NOMO-1 treated with DMSO at 0.1 percent for 48 hours (cell line): Measurements from ENCODE around the gene IRX2.

Experiments
- DNase-seq: peaks from one replicate; lab custom pipeline; 2025; ENCODE audit not compliant: unreplicated experiment; lab: John Stamatoyannopoulos, UW

IRX2 gene

GRCh38 chr5:2741956-2742355 lies 9.5 kb downstream of the IRX2 start:
- no peak for DNase-seq

DNA sequence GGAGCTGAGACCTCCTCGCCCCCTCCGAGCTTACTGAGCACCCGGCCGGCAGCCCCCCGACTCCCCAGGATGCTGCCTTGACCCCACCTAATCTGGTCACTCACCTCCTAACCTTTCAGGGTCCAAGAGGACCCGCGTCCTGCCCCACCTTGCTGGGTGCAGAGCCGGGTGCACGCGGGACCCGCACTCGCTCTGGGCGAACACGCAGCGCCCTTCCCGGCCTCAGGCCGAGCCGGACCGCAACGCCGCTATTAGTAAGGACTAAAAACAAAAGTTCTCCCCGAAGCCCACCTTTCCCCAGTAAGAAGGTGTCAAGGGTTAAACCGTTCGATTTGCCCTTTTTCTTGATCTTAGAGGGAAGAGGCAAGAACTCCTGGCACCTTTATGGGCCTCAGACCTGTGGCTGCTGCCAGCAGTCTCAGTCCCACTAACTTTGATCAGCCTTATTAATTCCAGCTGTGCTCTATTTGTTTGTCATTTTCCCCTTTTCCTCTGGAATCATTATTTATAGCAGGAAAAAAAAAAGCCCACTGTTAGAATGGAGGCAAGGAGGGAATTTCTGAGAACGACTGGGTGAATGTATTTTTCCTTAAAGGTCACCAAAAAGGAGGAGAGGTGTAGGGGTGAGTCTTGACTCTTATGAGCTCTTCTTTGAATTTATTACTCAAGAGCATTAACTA lies 10.5 kb downstream of the IRX2 start:
- no peak for DNase-seq

DNA sequence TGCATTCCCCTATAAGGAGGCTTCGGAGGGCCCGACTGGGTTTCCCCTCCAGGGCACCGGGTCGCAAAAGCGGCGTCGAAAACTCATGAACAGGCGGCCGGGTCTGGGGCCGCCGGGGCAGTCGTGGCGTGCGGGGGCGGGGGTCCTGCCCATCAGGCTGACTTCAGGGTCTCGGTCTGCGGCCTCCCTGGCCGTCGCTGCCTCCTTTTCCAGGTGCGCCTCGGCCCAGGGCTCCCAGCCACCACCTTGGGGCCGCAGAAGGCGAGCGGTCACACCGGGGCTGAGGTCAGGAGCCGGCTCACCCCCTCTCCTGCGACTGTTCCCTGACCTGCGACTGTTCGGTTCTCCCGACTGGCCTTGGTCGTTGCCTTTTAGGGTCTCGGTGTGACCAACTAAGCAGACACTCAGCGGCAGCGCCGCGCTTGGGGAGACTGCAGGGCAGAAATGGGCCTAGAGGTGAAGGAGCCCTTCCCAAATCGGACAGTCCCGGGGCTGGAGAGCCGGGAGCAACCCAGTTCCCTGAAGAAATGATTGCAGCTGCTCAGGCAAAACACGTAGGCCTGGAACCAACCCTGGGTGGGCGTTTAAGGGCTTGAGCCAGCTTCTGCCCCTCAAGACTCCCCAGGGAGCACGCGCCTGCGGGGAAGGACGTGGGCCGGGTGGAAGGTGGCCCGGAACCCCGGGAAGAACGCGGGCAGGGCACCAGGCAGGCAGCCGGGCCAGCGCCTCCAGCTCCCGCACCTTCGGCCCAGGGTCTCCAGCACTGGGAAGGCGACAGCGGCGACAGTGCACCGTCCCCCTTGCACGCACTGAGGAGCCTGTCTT lies 11.2 kb downstream of the IRX2 start:
- no peak for DNase-seq

DNA sequence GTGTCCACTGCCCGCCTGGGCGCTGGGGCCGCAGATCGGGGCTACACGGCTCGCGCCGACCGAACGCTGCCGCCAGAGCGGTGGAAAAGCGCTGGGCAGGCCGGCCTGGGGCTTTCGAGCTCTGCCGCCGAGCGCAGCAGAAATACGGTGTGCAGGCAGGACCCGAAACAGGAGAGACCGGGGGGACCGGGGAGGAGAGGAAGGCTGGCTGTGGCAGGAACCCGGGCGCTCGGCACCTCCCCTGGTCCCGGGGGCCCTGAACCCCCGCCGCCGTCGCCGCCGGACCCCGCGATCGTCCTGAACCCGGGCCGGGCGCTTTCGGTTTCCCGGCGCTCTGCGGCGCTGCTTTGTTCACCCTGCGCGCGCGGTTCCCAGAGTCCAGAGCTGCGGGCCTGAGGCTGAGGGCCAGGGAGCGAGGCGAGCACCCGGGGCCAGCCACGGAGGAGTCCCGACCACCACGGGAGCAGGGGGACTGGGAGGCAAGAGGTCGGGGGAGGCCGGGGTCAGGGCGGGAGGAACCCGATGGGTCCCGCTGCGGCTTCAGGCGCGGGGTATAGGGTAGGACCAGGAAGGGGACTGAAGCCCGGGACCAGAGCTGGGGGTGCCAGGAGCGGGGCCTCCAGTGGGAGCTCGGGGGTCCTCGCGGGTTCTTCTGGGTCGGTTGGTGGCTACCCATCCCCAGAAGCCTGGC lies 12.0 kb downstream of the IRX2 start:
- DNase-seq: no peak

- DNase-seq: no peak
Observed at GRCh38 chr5:2738700-2739359, 12.6 kb downstream of the IRX2 start.

- no peak for DNase-seq
Observed at GRCh38 chr5:2738156-2738699, 13.2 kb downstream of the IRX2 start.

DNA sequence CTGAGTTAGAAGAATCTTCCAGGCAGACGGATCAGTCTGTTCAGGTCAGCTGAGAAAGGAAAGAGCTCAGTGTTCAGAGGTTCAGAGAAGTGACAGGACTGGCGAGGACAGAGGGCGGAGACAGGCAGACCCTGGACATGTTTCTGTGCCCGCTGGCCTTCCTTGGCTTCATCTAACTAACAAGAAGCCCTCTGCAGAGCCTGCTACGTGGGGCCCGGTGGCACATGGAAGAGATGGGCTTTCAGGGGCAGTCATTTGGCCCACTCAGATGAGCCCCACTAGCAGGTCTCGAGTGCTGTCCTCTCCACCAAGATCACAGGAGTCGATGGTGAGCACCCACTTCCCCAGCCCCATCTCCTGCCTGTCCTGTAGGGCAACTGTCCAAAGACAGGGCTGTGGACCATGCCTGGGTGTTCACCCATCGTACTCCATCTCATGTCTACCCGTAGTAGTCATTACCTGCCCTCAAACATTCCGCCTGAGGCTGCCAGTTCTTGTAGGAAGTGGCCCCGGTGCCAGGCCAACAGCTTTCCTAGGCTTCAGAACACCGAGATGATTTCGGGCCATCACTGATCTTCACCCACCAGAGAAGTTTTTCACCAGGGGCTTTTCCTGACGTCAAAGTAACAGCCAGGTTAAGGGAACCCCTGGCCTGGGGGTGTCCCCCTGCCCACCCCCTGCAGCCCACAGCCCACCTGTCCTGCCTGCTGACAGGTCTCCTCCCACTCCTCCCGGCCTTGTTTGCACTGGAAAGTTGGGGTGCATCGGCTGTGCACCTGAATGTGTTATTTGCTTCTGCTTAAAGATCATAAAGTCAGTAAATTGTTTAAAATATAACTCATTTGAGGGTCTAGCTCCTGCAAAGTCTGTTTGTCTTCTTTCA lies 14.0 kb downstream of the IRX2 start:
- no peak for DNase-seq

DNA sequence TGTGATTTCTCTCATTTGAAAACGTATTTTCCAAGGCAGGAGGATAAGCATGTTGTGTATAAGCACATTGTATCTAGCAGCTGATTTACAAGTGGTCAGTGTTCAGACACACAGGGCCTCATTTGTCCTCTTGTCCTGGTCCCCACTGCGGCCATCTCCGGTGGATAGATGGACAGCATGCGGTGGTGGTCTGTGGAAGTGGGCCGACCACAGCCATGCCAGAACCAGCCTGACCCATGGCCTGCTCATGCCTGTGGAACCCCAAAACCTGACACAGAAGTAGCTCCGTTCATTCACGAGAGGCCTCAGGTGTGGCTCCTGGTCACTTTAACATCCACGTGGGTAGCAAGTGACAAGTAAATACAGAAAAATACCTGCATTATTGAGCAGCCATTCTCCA lies 14.6 kb downstream of the IRX2 start:
- no peak for DNase-seq

GRCh38 chr5:2735996-2736395 lies 15.5 kb downstream of the IRX2 start:
- no peak for DNase-seq

- no peak for DNase-seq
Observed at GRCh38 chr5:2732850-2733249, 18.6 kb downstream of the IRX2 start.

DNA sequence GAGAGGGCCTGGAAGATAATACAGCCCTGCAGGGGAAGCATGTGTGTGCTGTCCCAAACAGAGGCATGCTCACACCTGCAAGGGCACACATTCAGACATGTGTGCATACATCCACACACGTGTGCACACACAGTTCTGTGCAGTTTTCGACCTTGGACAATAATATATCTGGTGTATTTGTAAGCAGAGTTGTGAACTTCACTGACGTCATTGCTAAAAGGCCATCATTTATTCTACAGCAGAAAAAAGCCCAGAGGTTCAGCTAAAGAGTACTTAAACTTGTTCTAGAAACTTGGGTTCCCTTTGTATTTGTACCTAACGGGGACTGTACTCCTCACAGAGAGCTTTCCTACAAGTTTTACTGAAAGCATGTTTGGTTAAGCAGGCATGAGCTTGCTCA lies 19.5 kb downstream of the IRX2 start:
- no peak for DNase-seq

GRCh38 chr5:2729189-2729588 lies 22.3 kb downstream of the IRX2 start:
- no peak for DNase-seq

DNA sequence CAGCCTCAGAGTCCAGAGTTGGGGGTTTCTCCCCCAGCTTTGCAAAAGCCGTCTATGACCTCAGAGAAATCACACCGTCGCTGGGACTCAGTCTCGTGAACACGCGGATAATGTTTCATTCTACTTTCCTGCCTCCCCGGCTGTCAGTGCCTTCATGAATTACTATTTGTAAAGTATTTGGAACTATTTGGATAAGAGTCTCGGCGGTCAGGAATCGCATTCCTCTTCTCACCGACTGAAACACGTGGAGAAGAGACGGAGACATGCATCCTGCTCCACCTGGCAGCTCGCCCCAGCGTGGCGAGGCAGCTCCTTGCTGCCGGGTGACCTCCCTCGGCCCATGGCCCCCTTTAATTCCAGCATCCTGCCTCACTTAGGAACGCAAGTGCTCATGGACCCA lies 23.9 kb downstream of the IRX2 start:
- DNase-seq: no peak

- no peak for DNase-seq
Observed at GRCh38 chr5:2725980-2726765, 25.3 kb downstream of the IRX2 start.

- DNase-seq: no peak
Observed at GRCh38 chr5:2724831-2725230, 26.6 kb downstream of the IRX2 start.

DNA sequence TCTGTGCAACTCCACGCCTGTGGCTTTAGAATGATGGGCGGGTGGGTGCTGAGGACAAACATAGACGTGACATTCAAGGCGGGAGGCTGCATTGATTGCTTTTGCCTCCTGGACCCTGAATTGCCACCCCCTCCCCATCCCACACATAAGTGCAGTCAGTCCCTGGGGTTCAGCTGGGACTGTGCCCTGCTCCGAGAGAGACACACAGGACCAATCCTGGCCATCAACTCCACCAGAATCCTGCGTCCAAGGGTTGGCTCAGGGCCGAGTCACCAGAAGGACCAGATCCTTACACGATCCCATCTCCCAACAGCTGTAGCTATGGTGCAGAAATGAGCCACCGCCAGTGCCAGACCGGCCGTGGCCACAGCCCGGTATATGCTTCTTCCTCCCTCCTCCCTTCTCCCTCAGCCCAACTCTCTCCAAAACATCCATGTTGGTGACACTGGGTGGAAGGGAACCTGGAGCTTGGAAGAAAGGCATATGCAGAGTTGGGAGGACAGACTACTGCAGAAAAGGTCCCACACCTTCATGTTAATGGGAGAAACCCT lies 27.4 kb downstream of the IRX2 start:
- DNase-seq: no peak

- no peak for DNase-seq
Observed at GRCh38 chr5:2722901-2723300, 28.6 kb downstream of the IRX2 start.

DNA sequence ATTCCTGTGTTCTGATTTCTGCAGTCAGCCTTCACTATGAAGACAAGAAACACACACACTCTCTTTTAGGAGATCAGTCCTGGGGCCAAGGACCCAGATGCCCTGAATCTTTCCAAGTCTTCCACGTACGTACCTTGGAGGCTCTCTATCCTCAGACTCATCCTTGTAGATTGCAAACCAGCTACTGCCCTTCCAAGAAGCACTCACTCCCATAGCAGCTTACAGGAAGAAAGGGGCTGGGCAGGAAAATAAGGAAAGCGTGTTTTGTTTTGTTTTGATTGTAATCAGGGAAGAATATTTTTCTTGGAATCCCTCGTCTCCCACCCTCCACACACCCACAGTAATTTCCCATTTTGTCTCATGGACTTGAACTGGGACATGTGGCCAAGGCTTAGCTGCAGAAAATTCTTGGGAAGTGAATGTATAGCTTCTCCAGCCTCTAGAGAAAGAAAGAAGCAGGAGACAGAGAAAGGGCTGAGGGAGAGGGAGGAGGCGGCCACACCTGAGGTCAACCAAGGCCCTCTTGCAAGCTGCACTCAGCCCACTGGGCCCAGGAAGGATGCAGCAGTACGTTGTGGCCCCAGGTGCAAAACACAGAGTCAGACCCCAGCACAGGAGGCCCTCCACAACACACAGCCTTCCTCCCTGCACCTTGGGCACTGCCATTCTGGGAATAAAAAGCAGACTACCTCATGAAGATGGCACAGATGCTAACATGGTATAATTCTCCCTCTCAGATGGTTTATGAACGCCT lies 29.9 kb downstream of the IRX2 start:
- no peak for DNase-seq
